H1 (cell line): ENCODE data around the gene TEX14. TPM values are rescaled to one million over a fixed set of nuclear protein-coding genes. Genes with fewer than 3 reads are reported as not detected.

Source experiments
- CTCF ChIA-PET: fragments of 300-600 bp; sonication (Branson Sonifier 250); formaldehyde crosslinking; loops from one replicate; lab custom pipeline; 2021; ENCODE audit not compliant: partially characterized antibody; lab: Charles Lee
- POLR2A ChIA-PET: fragments of 300-600 bp; sonication (Branson Sonifier 250); formaldehyde crosslinking; loops from one replicate; lab custom pipeline; 2021; ENCODE audit warnings: inconsistent platforms; ENCODE audit not compliant: partially characterized antibody; lab: Charles Lee
- DNase-seq, 2 experiments: peaks; one replicate each; pipeline versions ENCODE4 v3.0.0 to v3.0.0-alpha.2; 2010 to 2022; ENCODE audit warnings: low spot score in 2 of 2, low read depth in 1 of 2, mixed read lengths in 1 of 2
- FAIRE-seq: peaks from 2 replicates; lab custom pipeline; 2011; peaks lifted over from hg19 to GRCh38; lab: Jason Lieb, UNC
- H2AFZ ChIP-seq: 2 replicates; pipeline ENCODE4 v1.8.1; 2012; ENCODE audit warnings: low read length, inconsistent platforms
- H2AK5ac ChIP-seq: 2 replicates; pipeline ENCODE4 v1.6.1; 2013; ENCODE audit warnings: low read depth, low read length
- H2BK120ac ChIP-seq: replicated peaks from 2 replicates; pipeline ENCODE3; 2013; ENCODE audit warnings: low read depth, low read length, inconsistent platforms
- H2BK12ac ChIP-seq: 2 replicates; pipeline ENCODE4 v1.6.1; 2013; ENCODE audit warnings: low read depth, low read length
- H2BK15ac ChIP-seq: 2 replicates; pipeline ENCODE4 v1.6.1; 2013; ENCODE audit warnings: low read length
- H2BK20ac ChIP-seq: 2 replicates; pipeline ENCODE4 v1.6.1; 2013; ENCODE audit warnings: low read length
- H2BK5ac ChIP-seq: 2 replicates; pipeline ENCODE4 v1.6.1; 2013; ENCODE audit warnings: low read depth, low read length
- H3K14ac ChIP-seq: 2 replicates; pipeline ENCODE4 v1.6.1; 2013; ENCODE audit warnings: inconsistent platforms; ENCODE audit not compliant: insufficient read length
- H3K18ac ChIP-seq: 2 replicates; pipeline ENCODE4 v1.6.1; 2013; ENCODE audit warnings: low read length; ENCODE audit errors: extremely low read depth
- H3K23ac ChIP-seq: 2 replicates; pipeline ENCODE4 v1.6.1; 2013; ENCODE audit warnings: inconsistent platforms; ENCODE audit not compliant: insufficient read length
- H3K23me2 ChIP-seq: 2 replicates; pipeline ENCODE4 v1.6.1; 2013; ENCODE audit warnings: low read depth, low read length
- H3K27ac ChIP-seq: 2 replicates; pipeline ENCODE4 v1.6.1; 2011; ENCODE audit warnings: low read depth, low read length, inconsistent platforms
- H3K27me3 ChIP-seq, 4 experiments: replicated peaks in 1 of 4; 1 replicate in 1 of 4; 2 replicates in 3 of 4; pipeline versions ENCODE4 v1.6.1 to v1.8.1; 2011 to 2013; ENCODE audit warnings: low read length in 3 of 4, mild to moderate bottlenecking in 3 of 4, inconsistent platforms in 2 of 4, mixed read lengths in 2 of 4, moderate library complexity in 1 of 4; ENCODE audit not compliant: control insufficient read depth in 3 of 4, insufficient read depth in 3 of 4; ENCODE audit errors: extremely low read depth in 1 of 4
- H3K36me3 ChIP-seq, 4 experiments: 2 replicates each; pipeline versions ENCODE4 v1.6.1 to v1.8.1; 2011 to 2013; ENCODE audit warnings: mild to moderate bottlenecking in 4 of 4, low read length in 3 of 4, moderate library complexity in 2 of 4, control low read depth in 1 of 4, inconsistent platforms in 1 of 4; ENCODE audit not compliant: insufficient read depth in 4 of 4, control insufficient read depth in 2 of 4
- H3K4ac ChIP-seq: replicated peaks from 2 replicates; pipeline ENCODE3; 2013; ENCODE audit warnings: low read length, low read depth, mixed read lengths, inconsistent platforms; ENCODE audit not compliant: insufficient read length
- H3K4me1 ChIP-seq, 4 experiments: replicated peaks in 1 of 4; 1 replicate in 1 of 4; 2 replicates in 3 of 4; pipeline versions ENCODE4 v1.6.1 to v1.8.1; 2011 to 2013; ENCODE audit warnings: low read length in 3 of 4, inconsistent platforms in 2 of 4, mixed read lengths in 1 of 4; ENCODE audit not compliant: insufficient read depth in 4 of 4, control insufficient read depth in 3 of 4
- H3K4me2 ChIP-seq, 2 experiments: 2 replicates each; pipeline versions ENCODE4 v1.6.1 to v1.8.1; 2011 to 2013; ENCODE audit warnings: low read depth in 2 of 2, low read length in 2 of 2, control low read depth in 1 of 2, inconsistent platforms in 1 of 2, mild to moderate bottlenecking in 1 of 2; ENCODE audit not compliant: insufficient read depth in 1 of 2
- H3K4me3 ChIP-seq, 4 experiments: fragments of 200-600, 300-600 bp in 1 of 4; sonication (generic), shearing (Covaris generic), sonication (Bioruptor Twin) in 1 of 4; 2 replicates each; pipeline versions ENCODE4 v1.5.1 to v1.8.1; 2011 to 2016; ENCODE audit warnings: low read length in 4 of 4, low read depth in 3 of 4, control low read depth in 2 of 4, inconsistent platforms in 2 of 4, mild to moderate bottlenecking in 2 of 4, mixed read lengths in 1 of 4, moderate library complexity in 1 of 4; ENCODE audit not compliant: insufficient read depth in 2 of 4; ENCODE audit errors: extremely low read depth in 1 of 4
- H3K56ac ChIP-seq: replicated peaks from 2 replicates; pipeline ENCODE3; 2013; ENCODE audit warnings: low read depth, mild to moderate bottlenecking, mixed read lengths, low read length, inconsistent platforms; ENCODE audit not compliant: insufficient read length
- H3K79me1 ChIP-seq: 2 replicates; pipeline ENCODE4 v1.6.1; 2013; ENCODE audit warnings: low read depth, low read length, control low read depth
- H3K79me2 ChIP-seq, 2 experiments: 2 replicates each; pipeline versions ENCODE4 v1.6.1 to v1.8.1; 2012 to 2013; ENCODE audit warnings: low read length in 2 of 2, mild to moderate bottlenecking in 2 of 2, inconsistent platforms in 1 of 2; ENCODE audit not compliant: insufficient read depth in 2 of 2, control insufficient read depth in 1 of 2
- H3K9ac ChIP-seq, 4 experiments: replicated peaks in 1 of 4; 1 replicate in 1 of 4; 2 replicates in 3 of 4; pipeline versions ENCODE4 v1.6.1 to v1.8.1; 2011 to 2013; ENCODE audit warnings: low read depth in 3 of 4, low read length in 3 of 4, control low read depth in 2 of 4, mild to moderate bottlenecking in 2 of 4, moderate library complexity in 2 of 4, inconsistent platforms in 1 of 4; ENCODE audit errors: extremely low read depth in 1 of 4
- H3K9me3 ChIP-seq, 2 experiments: 2 replicates each; pipeline versions ENCODE4 v1.6.1 to v1.8.1; 2012 to 2013; ENCODE audit warnings: mild to moderate bottlenecking in 2 of 2, moderate library complexity in 2 of 2, control low read depth in 1 of 2, inconsistent platforms in 1 of 2, low read depth in 1 of 2, low read length in 1 of 2, mixed read lengths in 1 of 2; ENCODE audit not compliant: insufficient read depth in 2 of 2
- H4K20me1 ChIP-seq, 2 experiments: replicated peaks in 1 of 2; 2 replicates each; pipeline versions ENCODE3 to v1.8.1; 2011 to 2013; ENCODE audit warnings: inconsistent platforms in 2 of 2, low read length in 2 of 2, mild to moderate bottlenecking in 1 of 2; ENCODE audit not compliant: insufficient read depth in 2 of 2, control insufficient read depth in 1 of 2
- H4K5ac ChIP-seq: 2 replicates; pipeline ENCODE4 v1.6.1; 2013; ENCODE audit warnings: low read length, low read depth, mixed read lengths, inconsistent platforms; ENCODE audit not compliant: insufficient read length
- H4K8ac ChIP-seq: 2 replicates; pipeline ENCODE4 v1.8.0; 2013; ENCODE audit warnings: mild to moderate bottlenecking, moderate library complexity, low read length, inconsistent platforms; ENCODE audit not compliant: insufficient read depth; ENCODE audit errors: extremely low read depth
- H4K91ac ChIP-seq: replicated peaks from 2 replicates; pipeline ENCODE3; 2013; ENCODE audit warnings: low read length, mixed read lengths, inconsistent platforms; ENCODE audit not compliant: insufficient read length
- BCL11A ChIP-seq, 2 experiments: IDR thresholded peaks; one replicate each; pipeline ENCODE4 v1.6.1; 2011; ENCODE audit warnings: low read depth in 2 of 2, low read length in 2 of 2, mild to moderate bottlenecking in 2 of 2
- EGR1 ChIP-seq: IDR thresholded peaks from 2 replicates; pipeline ENCODE4 v1.6.1; 2011; ENCODE audit warnings: low read depth, low read length, borderline replicate concordance
- FOSL1 ChIP-seq: IDR thresholded peaks from 2 replicates; pipeline ENCODE4 v1.6.1; 2011; ENCODE audit warnings: mild to moderate bottlenecking, low read depth, low read length, moderate library complexity; ENCODE audit not compliant: insufficient read depth
- POLR2AphosphoS5 ChIP-seq: IDR thresholded peaks from 2 replicates; pipeline ENCODE4 v1.6.1; 2011; ENCODE audit warnings: low read depth, low read length
- WGBS, 2 experiments: shearing (Covaris generic) in 1 of 2; methylation state at CpG; one replicate each; pipeline versions ENCODE4 v1.1.6 to v1.1.7; 2013 to 2015; ENCODE audit warnings: low lambda C conversion rate in 2 of 2, mixed read lengths in 2 of 2, inconsistent platforms in 1 of 2, low coverage in 1 of 2, missing lambda C conversion rate in 1 of 2; ENCODE audit not compliant: insufficient replicate concordance in 2 of 2, insufficient coverage in 1 of 2, insufficient read length in 1 of 2; ENCODE audit errors: extremely low coverage in 1 of 2, missing lambda C conversion rate in 1 of 2; 5-methylcytosine and 5-hydroxymethylcytosine counted together
- polyA plus RNA-seq, 7 experiments: library from polyadenylated mRNA; depleted of rRNA in 3 of 7; stranded (reverse) in 5 of 7; unstranded in 2 of 7; fragments of >200 nt in 5 of 7; fragments of 200-250 nt in 2 of 7; gene quantifications; 1 replicate in 5 of 7; 2 replicates in 1 of 7; 4 replicates in 1 of 7; pipeline versions ENCODE4 v1.2.1 to v1.2.3, GENCODE V29; 2011 to 2013; ENCODE audit warnings: missing spikeins in 2 of 7, mixed read lengths in 2 of 7
- total RNA-seq: library from RNA; stranded (reverse); fragmentation: NEBNext Ultra II Directional; extraction: Animal tissue kit (Norgen Biotek cat#: 25700); gene quantifications from 2 replicates; pipeline ENCODE4 v1.2.1, GENCODE V29; 2021

Gene TEX14
- total and polyA plus RNA-seq, 2 of the 8 experiments (the other 6 are each of a cell fraction or from before 2014, with no cell fraction given): 0.83 to 2.5 TPM

GRCh38 chr17:58531122-58531521 lies 160.7 kb downstream of the TEX14 start:
- peak; percentile 32; the same call in 1 of the 2 replicates for TF ChIP-seq EGR1
- TF ChIP-seq BCL11A (IDR thresholded peaks at IDR 0.05; ENCODE audit: low read depth in 2 of 2, low read length in 2 of 2): no peak
- TF ChIP-seq FOSL1: no peak
- no peak for TF ChIP-seq POLR2AphosphoS5
- H3K23me2 ChIP-seq: peaks cover 12% of the 10 kb centered on the region
- no peak overlapping the region for H3K27ac ChIP-seq
- no peaks in the 10 kb centered on the region for H3K36me3 ChIP-seq
- peaks cover 7 to 18% (median 9%) of the 10 kb centered on the region in 4 experiments for H3K4me1 ChIP-seq
- DNase-seq (peak in 1 of 2 experiments; percentile 62), FAIRE-seq (no peak)
- H3K4ac ChIP-seq: no peak overlapping the region
- H2BK15ac ChIP-seq: no peak overlapping the region
- ChIA-PET CTCF (interaction anchor here (1.2 to 16.5 kb wide), 4 partner anchors 10 to 64 kb away, joined by 3 to 163 read pairs (median 44); a partner anchor contains a TSS), POLR2A (interaction anchor here (1.0 to 6.0 kb wide), 5 partner anchors 12 to 474 kb away, joined by 3 to 32 read pairs (median 28); partner anchors contain the start of gene MTMR4)
- H2BK20ac ChIP-seq: no peak overlapping the region
- H4K5ac ChIP-seq: no peak overlapping the region
- H3K79me2 ChIP-seq: no peaks in the 10 kb centered on the region
- peak overlapping the region; percentile 56; the same call in 1 of the 2 replicates for H3K18ac ChIP-seq
- no peak overlapping the region for H3K23ac ChIP-seq
- H3K9me3 ChIP-seq: no peaks in the 10 kb centered on the region
- H3K4me2 ChIP-seq: peak overlapping the region; percentile 89 to 98
- H3K27me3 ChIP-seq: peaks cover 0 to 6% (median 4%) of the 10 kb centered on the region in 4 experiments; a peak in 5 of 7 replicates
- H3K4me3 ChIP-seq: peak overlapping the region; percentile 67 to 90 (median 72)
- no peak overlapping the region for H3K56ac ChIP-seq
- H4K20me1 ChIP-seq: no peaks in the 10 kb centered on the region
- no peak overlapping the region for H3K9ac ChIP-seq
- no peak overlapping the region for H2AK5ac ChIP-seq
- no peaks in the 10 kb centered on the region for H3K79me1 ChIP-seq
- H4K8ac ChIP-seq: no peak overlapping the region
- peak overlapping the region; percentile 39; the same call in 1 of the 2 replicates for H2BK12ac ChIP-seq
- 14% methylated on average over 3 of the region's 3 CpGs; no CpG with 5 or more reads in 1 of the 2 experiments for WGBS, 2 experiments
- no peak overlapping the region for H3K14ac ChIP-seq
- no peak overlapping the region for H4K91ac ChIP-seq
- H2BK120ac ChIP-seq: no peak overlapping the region
- H2BK5ac ChIP-seq: no peak overlapping the region
- H2AFZ ChIP-seq: peak overlapping the region; percentile 97
